Globus pallidus (tissue), 1 donor: ENCODE results near the gene RNU1-4.
"Not testable (repeated sequence)": the region's sequence is repeated elsewhere in the genome, so short reads cannot be mapped to it uniquely, and the experiment has no call there.

Source experiments
- DNase-seq: peaks from one replicate; pipeline ENCODE4 v3.0.0-alpha.2; 2015; ENCODE audit warnings: low spot score

RNU1-4 gene

GRCh38 chr1:16708704-16709103 is 31.6 kb upstream of the RNU1-4 start:
- not testable (repeated sequence) for DNase-seq

GRCh38 chr1:16709659-16710087 is 30.6 kb upstream of the RNU1-4 start:
- DNase-seq = peak; percentile 42

- DNase-seq = peak; percentile 48
Measured at GRCh38 chr1:16710618-16711017, 29.7 kb upstream of the RNU1-4 start.

GRCh38 chr1:16712131-16712530 is 28.2 kb upstream of the RNU1-4 start:
- DNase-seq = not testable (repeated sequence)

- DNase-seq = peak; percentile 29
Measured at GRCh38 chr1:16712582-16712981, 27.7 kb upstream of the RNU1-4 start.

- not testable (repeated sequence) for DNase-seq
Measured at GRCh38 chr1:16712984-16713383, 27.3 kb upstream of the RNU1-4 start.

- not testable (repeated sequence) for DNase-seq
Measured at GRCh38 chr1:16713480-16713879, 26.8 kb upstream of the RNU1-4 start.

- DNase-seq = no peak
Measured at GRCh38 chr1:16716691-16717335, 23.5 kb upstream of the RNU1-4 start.

- DNase-seq = no peak
Measured at GRCh38 chr1:16717336-16718098, 22.8 kb upstream of the RNU1-4 start.

- DNase-seq = not testable (repeated sequence)
Measured at GRCh38 chr1:16718099-16718907, 22.0 kb upstream of the RNU1-4 start.

- no peak for DNase-seq
Measured at GRCh38 chr1:16718908-16719533, 21.3 kb upstream of the RNU1-4 start.

- DNase-seq = no peak
Measured at GRCh38 chr1:16719571-16720350, 20.6 kb upstream of the RNU1-4 start.

- DNase-seq = no peak
Measured at GRCh38 chr1:16720351-16721223, 19.7 kb upstream of the RNU1-4 start.

- DNase-seq = no peak
Measured at GRCh38 chr1:16721871-16722641, 18.3 kb upstream of the RNU1-4 start.

GRCh38 chr1:16724718-16725438 is 15.4 kb upstream of the RNU1-4 start:
- no peak for DNase-seq

- not testable (repeated sequence) for DNase-seq
Measured at GRCh38 chr1:16725439-16726245, 14.7 kb upstream of the RNU1-4 start.

GRCh38 chr1:16727190-16728111 is 12.9 kb upstream of the RNU1-4 start:
- DNase-seq = no peak
